ENCODE results near the gene NFYC.

The NFYC gene

GRCh38 chr1:40668769-40669525 is 22.6 kb upstream of the NFYC start:
- H3K4me3 ChIP-seq (ENCODE audit: low read depth, low read length), result no peak overlapping the region
- TF ChIP-seq, protein P1, sequence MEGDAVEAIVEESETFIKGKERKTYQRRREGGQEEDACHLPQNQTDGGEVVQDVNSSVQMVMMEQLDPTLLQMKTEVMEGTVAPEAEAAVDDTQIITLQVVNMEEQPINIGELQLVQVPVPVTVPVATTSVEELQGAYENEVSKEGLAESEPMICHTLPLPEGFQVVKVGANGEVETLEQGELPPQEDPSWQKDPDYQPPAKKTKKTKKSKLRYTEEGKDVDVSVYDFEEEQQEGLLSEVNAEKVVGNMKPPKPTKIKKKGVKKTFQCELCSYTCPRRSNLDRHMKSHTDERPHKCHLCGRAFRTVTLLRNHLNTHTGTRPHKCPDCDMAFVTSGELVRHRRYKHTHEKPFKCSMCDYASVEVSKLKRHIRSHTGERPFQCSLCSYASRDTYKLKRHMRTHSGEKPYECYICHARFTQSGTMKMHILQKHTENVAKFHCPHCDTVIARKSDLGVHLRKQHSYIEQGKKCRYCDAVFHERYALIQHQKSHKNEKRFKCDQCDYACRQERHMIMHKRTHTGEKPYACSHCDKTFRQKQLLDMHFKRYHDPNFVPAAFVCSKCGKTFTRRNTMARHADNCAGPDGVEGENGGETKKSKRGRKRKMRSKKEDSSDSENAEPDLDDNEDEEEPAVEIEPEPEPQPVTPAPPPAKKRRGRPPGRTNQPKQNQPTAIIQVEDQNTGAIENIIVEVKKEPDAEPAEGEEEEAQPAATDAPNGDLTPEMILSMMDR (IDR thresholded peaks at IDR 0.05; ENCODE audit: low read depth, low read length), result peak; percentile 99

DNA sequence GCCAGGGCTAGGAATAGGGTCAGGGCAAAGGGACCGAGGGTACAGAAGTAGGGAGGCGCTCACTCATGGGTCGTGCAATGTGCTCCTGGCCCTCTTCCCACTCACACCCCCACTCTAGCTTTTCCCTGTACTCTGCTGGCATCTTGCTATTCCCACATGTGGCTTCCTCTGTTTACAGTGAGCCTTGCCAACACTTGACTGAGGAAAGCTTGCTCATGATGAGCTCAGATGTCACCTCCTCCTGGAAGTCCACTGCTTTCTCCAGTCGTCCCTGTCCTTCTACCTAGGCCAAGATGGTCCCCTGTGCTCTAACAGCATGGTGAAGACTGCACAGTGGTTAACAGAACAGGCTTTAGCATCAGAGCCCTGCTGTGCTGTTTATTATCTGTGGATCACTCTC is 18.1 kb upstream of the NFYC start:
- H3K4me3 ChIP-seq (ENCODE audit: low read depth, low read length), result no peak overlapping the region
- TF ChIP-seq, protein P1 (IDR thresholded peaks at IDR 0.05; ENCODE audit: low read depth, low read length), result no peak

DNA sequence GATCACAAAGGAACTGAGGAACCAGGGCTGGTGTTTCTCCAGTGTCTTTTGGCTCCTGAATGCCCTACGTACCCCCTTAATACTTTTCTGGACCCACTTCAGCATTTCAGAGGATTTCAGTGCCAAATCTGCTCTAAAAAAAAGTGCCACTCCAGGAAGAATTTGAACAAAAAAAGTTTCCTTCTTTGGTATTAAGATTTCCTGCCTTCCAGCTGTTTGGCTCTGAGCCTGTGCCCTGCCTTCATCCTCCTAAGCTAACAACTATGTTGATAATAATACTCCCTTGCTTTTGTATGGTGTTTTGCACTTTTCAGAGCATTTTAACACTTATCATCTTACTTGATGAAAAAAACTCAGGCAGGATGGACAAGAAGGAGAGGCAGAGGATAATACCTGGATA is 15.0 kb upstream of the NFYC start:
- TF ChIP-seq, protein P1 (IDR thresholded peaks at IDR 0.05; ENCODE audit: low read depth, low read length), result no peak
- no peak overlapping the region for H3K4me3 ChIP-seq (ENCODE audit: low read depth, low read length)

DNA sequence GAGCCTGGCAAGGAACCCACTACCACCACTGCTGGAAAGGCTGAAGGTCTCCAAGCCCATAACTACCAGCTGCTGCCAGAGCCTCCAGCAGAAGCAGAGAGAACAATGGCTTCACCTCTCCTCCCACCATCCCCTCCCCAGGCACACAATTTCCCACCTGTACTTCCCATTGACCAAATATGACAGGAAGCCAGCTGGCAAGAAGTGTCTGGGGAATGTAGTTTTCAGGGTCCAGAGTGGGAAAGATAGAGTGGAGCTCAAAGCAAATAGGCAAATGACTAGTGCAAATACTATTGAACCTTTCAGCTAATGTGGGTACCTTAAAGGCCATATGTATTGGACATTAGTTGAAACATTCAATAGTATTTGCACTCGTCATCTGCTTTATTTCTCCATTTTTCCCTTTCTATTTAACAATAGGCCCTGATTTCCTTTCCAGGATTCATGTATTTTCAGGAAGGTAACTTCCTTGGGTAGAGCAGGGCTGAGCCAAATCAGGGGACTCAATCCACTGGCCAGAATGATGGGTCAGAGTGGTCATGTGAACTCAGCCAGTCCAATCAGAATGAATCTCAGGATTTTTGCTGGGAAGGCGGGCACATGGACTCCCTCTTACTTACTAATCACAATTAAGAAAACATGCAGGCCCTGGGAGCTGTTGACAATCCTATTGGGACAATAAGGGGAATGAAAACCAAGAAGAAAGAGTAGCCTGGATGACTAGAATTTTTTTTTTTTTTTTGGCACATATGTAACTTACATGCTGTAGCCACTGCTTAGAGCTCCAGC is 12.1 kb upstream of the NFYC start:
- H3K4me3 ChIP-seq (ENCODE audit: low read depth, low read length), result no peak overlapping the region
- TF ChIP-seq, protein P1 (IDR thresholded peaks at IDR 0.05; ENCODE audit: low read depth, low read length), result no peak

DNA sequence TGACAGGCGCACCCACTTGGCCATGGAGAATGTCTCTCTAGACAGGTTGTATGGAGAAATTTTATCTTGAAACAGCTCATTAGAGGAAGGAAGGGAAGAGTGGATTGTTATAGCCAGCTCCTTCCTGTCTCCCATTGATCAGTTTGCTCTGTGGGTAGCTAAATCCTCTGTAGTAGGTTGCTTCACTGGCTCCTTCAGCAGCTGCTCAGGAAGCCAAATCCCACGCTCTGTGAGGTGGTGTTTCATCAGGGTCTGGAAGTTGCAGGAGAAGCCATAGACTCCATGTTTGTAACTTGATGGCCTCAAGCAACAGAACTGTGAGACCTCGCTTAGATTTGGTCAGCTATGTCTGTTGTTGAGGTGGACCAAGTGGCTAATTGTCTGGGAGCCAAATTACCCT is 6.8 kb upstream of the NFYC start:
- TF ChIP-seq, protein P1 (IDR thresholded peaks at IDR 0.05; ENCODE audit: low read depth, low read length), result no peak
- H3K4me3 ChIP-seq (ENCODE audit: low read depth, low read length), result no peak overlapping the region

DNA sequence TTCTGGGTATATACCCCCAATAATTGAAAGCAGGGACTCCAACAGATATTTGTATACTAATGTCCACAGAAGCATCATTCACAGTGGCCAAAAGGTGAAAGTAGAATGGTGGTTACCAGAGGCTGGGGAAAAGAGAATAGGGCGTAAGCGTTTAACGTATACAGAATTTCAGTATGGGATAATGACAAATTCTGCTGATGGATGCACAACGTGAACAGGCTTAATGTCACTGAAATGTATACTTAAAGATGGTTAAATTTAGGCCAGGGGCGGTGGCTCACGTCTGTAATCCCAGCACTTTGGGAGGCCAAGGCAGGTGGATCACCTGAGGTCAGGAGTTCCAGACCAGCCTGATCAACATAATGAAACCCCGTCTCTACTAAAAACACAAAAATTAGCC is 4.4 kb upstream of the NFYC start:
- TF ChIP-seq, protein P1 (IDR thresholded peaks at IDR 0.05; ENCODE audit: low read depth, low read length), result no peak
- H3K4me3 ChIP-seq (ENCODE audit: low read depth, low read length), result no peak overlapping the region

DNA sequence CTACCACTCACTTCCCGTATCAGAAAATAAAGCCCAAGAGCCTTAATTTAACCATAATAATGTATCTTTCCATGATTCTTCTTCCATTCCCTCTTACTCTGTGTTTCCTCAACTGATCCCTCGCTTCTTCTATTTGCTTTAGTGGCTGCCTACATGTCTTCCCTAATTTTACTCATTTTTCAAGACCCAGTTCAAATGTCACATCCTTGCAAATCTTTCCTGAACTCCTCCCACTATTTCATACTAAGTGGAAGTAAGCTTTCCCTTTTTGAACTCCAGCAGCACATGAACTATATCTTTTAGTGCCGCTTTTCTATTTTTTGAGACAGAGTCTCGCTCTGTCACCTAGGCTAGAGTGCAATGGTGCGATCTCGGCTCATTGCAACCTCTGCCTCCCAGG is 3.8 kb upstream of the NFYC start:
- TF ChIP-seq, protein P1 (IDR thresholded peaks at IDR 0.05; ENCODE audit: low read depth, low read length), result no peak
- H3K4me3 ChIP-seq (ENCODE audit: low read depth, low read length), result no peak overlapping the region

Measured in WI38 (cell line).